Gastroesophageal sphincter (tissue), 3 donors: ENCODE data around the gene ARHGEF19.
"Not testable (repeated sequence)": the region's sequence is repeated elsewhere in the genome, so short reads cannot be mapped to it uniquely, and the experiment has no call there.

Experiments
- CTCF ChIP-seq, 4 experiments: fragments of 200-600 bp in 2 of 4; fragments of 450-650 bp in 2 of 4; sonication (generic) in 1 of 4; IDR thresholded peaks; one replicate each; pipeline ENCODE4 v1.5.1; 2017 to 2019; ENCODE audit warnings: antibody characterized with exemption in 4 of 4, mild to moderate bottlenecking in 2 of 4, moderate library complexity in 2 of 4
- EP300 ChIP-seq: sonication (generic); formaldehyde crosslinking; IDR thresholded peaks from one replicate; pipeline ENCODE4 v1.6.1; 2017; ENCODE audit warnings: antibody characterized with exemption, mild to moderate bottlenecking

- TF ChIP-seq CTCF (IDR thresholded peaks at IDR 0.05); EP300: not testable (repeated sequence)
Observed at GRCh38 chr1:16213544-16213943, 1.1 kb upstream of the ARHGEF19 start.
